ENCODE results near the gene CRLF3. TPM values are rescaled to one million over a fixed set of nuclear protein-coding genes. Genes with fewer than 3 reads are reported as not detected.
"Not testable (repeated sequence)": the region's sequence is repeated elsewhere in the genome, so short reads cannot be mapped to it uniquely, and the experiment has no call there.

The CRLF3 gene
- total RNA-seq, 1 donor, result 22.5 TPM

- H3K4me3 ChIP-seq (ENCODE audit: low read depth, low read length), result no peak overlapping the region
- TF ChIP-seq, protein P1, sequence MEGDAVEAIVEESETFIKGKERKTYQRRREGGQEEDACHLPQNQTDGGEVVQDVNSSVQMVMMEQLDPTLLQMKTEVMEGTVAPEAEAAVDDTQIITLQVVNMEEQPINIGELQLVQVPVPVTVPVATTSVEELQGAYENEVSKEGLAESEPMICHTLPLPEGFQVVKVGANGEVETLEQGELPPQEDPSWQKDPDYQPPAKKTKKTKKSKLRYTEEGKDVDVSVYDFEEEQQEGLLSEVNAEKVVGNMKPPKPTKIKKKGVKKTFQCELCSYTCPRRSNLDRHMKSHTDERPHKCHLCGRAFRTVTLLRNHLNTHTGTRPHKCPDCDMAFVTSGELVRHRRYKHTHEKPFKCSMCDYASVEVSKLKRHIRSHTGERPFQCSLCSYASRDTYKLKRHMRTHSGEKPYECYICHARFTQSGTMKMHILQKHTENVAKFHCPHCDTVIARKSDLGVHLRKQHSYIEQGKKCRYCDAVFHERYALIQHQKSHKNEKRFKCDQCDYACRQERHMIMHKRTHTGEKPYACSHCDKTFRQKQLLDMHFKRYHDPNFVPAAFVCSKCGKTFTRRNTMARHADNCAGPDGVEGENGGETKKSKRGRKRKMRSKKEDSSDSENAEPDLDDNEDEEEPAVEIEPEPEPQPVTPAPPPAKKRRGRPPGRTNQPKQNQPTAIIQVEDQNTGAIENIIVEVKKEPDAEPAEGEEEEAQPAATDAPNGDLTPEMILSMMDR (IDR thresholded peaks at IDR 0.05; ENCODE audit: insufficient read depth, low read depth, low read length), result no peak
- DNase-seq (ENCODE audit: low read depth), result no peak
These were observed 2.6 kb upstream of the CRLF3 start for GRCh38 chr17:30827082-30827481.

DNA sequence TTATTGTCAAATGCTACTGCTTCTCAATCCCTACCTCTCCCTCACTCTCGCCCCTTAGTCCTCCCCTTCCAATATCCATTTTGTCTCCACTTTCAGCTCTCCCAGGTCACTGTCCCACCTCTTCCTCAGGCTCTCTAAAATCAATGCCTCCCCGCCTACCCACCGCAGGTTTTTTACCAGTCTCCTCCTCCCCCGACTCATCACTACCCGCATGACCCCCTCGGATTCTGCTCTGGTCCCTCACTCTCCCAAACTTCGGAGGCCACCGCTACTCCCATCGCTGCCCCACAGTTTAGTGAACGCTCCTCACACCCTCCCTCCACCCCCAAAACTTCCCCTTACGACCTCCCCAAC, 513 bp downstream of the CRLF3 start:
- TF ChIP-seq, protein P1 (IDR thresholded peaks at IDR 0.05; ENCODE audit: insufficient read depth, low read depth, low read length), result no peak
- DNase-seq (ENCODE audit: low read depth), result no peak
- H3K4me3 ChIP-seq (ENCODE audit: low read depth, low read length), result peak overlapping the region; percentile 69

- TF ChIP-seq, protein P1 (IDR thresholded peaks at IDR 0.05; ENCODE audit: insufficient read depth, low read depth, low read length), result no peak
- DNase-seq (ENCODE audit: low read depth), result no peak
- H3K4me3 ChIP-seq (ENCODE audit: low read depth, low read length), result peak overlapping the region; percentile 69
These were observed 1.1 kb downstream of the CRLF3 start for GRCh38 chr17:30823421-30823820.

DNA sequence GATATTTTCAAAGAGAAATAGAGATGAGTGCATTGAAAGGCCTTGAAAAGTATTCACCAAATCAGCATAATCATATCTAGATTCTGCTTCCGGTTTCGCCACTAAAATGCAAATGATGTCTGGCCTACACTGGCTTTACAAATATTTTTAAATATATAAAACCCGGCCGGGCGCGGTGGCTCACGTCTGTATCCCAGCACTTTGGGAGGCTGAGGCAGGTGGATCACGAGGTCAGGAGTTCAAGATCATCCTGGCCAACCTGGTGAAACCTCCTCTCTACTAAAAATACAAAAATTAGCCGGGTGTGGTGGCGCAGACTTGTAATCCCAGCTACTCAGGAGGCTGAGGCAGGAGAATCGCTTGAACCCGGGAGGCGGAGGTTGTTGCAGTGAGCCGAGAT, 1.6 kb downstream of the CRLF3 start:
- DNase-seq (ENCODE audit: low read depth), result not testable (repeated sequence)

DNA sequence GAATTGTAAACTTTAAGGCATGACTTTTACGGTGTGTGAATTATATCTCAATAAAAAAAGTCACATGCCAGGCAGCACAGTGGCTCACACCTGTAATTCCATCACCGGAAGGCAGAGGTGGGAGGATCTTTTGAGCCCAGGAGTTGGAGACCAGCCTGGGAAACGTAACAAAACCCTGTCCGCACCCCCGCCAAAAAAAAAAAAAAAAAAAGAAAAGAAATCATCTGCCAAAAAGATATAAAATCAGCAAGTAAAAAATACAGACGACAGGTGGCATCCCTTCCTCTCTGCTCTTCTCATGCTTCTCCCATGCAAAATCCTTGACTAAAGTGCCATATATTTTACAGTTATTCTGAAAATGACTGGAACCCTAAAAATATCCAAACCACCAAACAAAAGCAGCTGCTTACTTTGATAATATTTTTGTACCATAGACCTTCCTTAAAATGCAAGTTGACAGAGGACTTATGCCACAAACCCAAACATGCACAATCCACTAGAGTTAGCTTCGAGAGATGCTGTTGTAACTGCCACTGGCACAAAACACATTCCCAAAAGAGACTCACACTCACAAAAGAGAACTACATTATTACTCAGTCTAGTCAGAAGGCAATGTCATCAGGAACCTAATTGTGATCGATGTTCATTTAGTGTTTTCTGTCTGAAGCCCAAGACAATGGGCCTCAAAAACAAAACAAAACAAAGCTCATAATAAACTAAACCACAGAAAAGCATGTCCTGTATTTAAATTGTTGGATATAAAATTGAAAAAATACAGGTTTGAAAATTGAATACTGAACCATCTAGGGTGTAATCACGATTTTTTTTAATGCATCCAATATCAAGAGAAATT, 2.4 kb downstream of the CRLF3 start:
- TF ChIP-seq, protein P1 (IDR thresholded peaks at IDR 0.05; ENCODE audit: insufficient read depth, low read depth, low read length), result no peak
- no peak overlapping the region for H3K4me3 ChIP-seq (ENCODE audit: low read depth, low read length)
- DNase-seq (ENCODE audit: low read depth), result no peak

More for the DNA sequence above, 1.6 kb downstream of the CRLF3 start:
- H3K4me3 ChIP-seq (ENCODE audit: low read depth, low read length), result not testable (repeated sequence)

DNA sequence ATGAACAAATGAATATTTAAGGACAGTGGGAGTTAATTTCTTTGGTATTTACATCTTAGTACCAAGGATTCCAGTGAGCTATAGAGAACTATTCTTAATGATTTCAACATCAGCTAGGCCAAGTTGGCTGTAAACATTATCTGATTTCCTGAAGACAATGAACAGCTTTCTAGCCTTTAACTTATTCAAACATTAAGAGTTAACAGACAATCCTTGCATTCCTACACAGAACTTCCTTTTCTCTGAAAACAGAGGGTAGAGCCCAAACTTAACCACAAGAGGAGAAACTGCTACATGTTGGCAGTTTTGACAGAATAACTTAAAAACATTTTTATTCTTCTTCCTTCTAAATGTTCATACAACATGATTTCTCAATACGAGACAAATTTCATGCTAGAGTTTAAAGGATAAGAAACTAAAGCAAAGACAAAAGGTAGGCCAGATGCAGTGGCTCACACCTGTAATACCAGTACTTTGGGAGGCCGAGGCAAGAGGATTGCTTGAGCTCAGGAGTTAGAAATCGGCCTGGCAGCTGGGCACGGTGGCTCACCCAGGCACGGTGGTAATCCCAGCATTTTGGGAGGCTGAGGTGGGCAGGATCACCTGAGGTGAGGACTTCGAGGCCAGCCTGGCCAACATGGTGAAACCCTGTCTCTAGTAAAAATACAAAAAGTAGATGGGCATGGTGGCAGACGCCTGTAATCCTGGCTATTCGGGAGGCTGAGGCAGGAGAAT, 4.4 kb downstream of the CRLF3 start:
- TF ChIP-seq, protein P1 (IDR thresholded peaks at IDR 0.05; ENCODE audit: insufficient read depth, low read depth, low read length), result no peak
- peak; percentile 40 for DNase-seq (ENCODE audit: low read depth)
- H3K4me3 ChIP-seq (ENCODE audit: low read depth, low read length), result no peak overlapping the region

DNA sequence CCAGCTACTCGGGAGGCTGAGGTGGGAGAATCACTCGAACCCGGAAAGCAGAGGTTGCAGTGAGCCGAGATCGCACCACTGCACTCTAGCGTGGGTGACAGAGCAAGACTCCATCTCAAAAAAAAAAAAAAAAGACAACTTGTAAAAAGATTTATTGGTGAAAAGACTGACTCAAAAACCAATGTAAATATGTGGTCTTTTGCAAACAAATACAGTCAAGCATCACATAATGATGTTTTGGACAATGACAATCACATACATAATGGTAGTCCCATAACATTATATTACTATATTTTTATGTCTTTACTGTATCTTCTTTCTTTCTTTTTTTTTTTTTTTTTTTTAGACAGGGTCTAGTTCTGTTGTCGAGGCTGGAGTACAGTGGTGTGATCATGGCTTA, 8.3 kb downstream of the CRLF3 start:
- no peak for DNase-seq (ENCODE audit: low read depth)

GRCh38 chr17:30814860-30815259, 9.6 kb downstream of the CRLF3 start:
- H3K4me3 ChIP-seq (ENCODE audit: low read depth, low read length), result not testable (repeated sequence)
- DNase-seq (ENCODE audit: low read depth), result peak; percentile 47

More for the DNA sequence above, 8.3 kb downstream of the CRLF3 start:
- TF ChIP-seq, protein P1 (IDR thresholded peaks at IDR 0.05; ENCODE audit: insufficient read depth, low read depth, low read length), result no peak
- H3K4me3 ChIP-seq (ENCODE audit: low read depth, low read length), result no peak overlapping the region

DNA sequence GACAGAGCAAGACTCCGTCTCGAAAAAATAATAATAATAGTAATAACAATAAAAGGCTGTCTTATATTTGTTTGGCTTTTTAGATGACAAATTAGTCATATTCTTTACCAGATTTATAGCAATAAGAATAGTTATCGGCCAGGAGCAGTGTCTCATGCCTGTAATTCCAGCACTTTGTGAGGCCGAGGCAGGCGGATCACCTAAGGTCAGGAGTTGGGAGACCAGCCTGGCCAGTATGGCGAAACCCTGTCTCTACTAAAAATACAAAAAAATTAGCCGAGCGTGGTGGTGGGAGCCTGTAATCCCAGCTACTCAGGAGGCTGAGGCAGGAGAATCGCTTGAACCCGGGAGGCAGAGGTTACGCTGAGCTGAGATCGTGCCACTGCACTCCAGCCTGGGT, 10.3 kb downstream of the CRLF3 start:
- not testable (repeated sequence) for DNase-seq (ENCODE audit: low read depth); H3K4me3 ChIP-seq (ENCODE audit: low read depth, low read length)
